Eye (tissue), 1 donor: ENCODE data around the gene MAPK14.

Source experiments
- DNase-seq: peaks from one replicate; pipeline ENCODE4 v3.0.0-alpha.2; 2015

Gene MAPK14

GRCh38 chr6:36141091-36141490, 113.5 kb downstream of the MAPK14 start:
- DNase-seq, result no peak

DNA sequence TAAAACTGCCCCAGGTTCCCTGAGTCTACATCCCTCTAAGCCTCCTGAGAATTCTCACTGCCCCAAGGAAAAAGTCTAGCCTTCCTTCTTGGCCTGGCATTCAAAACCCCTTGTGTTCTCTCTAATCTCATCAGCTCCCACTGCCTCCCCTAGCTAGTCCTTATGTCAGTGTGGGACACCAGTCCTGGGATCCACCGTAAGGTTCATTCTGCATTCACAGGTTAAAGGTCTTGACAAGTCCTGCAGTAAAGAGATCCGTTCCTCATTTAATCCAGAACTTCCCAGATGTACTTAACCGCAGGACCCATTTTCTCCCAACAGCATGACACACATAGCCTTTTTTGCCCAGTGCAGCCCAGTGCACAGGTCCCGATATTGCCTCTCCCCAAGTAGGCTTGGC, 114.4 kb downstream of the MAPK14 start:
- DNase-seq, result no peak

DNA sequence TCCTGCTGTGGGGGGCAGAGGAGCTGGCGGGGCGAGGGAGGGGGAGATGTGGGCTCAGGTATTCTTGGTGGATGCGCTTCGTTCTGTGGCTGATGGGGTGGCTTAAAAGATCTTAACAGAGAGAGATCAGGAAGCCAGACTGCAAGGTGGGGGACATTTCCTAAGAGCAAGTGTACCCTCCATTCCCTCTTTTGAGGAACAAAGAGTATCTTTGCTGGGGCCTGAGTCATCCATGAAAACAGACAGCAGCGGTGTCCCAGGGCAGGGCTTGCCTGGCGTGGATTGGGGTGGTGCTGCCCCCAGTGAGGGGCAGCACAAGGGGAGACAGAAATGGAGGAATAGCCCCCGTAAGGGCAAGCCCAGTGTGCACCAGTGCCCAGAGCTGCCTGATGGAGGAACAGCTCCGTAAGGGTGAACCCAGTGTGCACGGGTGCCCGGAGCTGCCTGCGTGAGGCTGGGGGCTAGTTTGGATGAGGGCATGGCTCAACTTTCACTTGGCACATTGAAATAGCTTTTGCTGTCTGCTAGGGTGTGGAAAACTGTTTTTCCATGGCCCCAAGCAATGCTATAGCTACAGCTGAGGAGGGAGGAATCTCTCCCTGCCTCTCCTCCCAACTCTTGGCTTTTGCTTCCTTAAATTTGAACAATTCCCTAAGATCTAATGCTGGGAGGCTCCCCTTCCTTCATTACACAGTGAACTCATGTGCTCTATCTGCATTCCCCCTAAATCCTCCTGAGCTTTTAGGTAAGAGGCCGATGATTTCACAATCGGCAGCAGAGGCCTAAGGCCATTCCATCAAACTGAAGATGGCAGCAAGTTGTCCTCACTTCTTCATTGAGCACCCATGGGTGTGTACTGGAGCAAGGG, 115.6 kb downstream of the MAPK14 start:
- no peak for DNase-seq

GRCh38 chr6:36145495-36145894, 117.9 kb downstream of the MAPK14 start:
- DNase-seq, result no peak

DNA sequence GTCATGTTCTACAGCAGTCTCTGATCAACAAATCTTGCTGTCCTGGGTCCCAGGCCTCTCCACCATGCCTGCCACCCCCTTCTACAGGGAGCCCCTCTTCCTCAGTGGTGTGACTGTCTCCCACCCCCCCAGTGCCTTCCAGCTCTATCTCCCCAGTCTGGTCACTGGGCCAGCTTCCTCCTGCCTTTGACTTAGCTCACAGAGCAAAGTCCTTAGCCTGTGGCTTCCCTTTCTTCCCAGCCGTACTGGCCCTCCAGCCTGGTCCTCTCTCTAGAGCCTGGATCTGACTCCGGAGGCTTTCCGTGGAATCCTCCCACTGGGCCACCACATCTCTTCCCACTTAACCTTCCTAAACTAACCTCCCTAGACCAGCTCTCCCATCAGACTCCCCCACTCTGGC, 119.7 kb downstream of the MAPK14 start:
- DNase-seq, result no peak

DNA sequence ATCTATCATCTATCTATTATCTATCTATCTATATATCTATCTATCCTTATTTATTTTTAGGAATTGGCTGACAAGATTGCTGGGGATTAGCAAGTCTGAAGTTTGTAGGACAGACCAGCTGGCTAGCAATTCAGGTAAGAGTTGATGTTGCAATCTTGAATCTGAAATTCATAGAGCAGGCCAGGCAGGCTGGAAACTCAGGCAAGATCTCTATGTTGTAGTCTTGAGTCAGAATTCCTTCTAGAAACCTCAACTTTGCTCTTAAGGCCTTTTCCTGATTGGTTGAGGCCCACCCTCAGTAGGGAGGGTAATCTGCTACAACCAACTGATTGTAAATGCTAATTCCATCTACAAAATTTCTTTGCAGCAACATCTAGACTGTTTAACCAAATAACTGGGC, 121.9 kb downstream of the MAPK14 start:
- DNase-seq, result no peak

DNA sequence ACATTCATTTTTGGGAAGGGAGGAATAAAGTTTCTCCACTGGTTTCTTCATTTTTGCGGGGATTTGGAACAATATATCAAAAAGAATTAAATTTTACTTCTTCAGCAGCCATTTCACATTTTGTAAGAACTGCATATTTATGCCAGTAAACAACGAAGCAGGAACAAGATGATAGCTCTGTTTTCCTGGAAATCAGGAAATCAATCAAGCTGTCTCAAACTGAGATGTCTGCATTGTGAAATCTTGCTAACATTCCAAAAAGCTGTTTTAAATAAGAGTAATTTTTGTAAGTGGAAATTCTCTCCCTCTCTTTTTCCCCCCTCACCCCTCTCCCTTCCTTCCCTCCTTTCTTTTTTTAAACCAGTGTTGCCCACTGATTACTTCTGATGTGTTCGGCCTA, 122.7 kb downstream of the MAPK14 start:
- DNase-seq, result no peak

GRCh38 chr6:36154286-36154685, 126.7 kb downstream of the MAPK14 start:
- DNase-seq, result no peak

GRCh38 chr6:36155662-36156061, 128.1 kb downstream of the MAPK14 start:
- no peak for DNase-seq

GRCh38 chr6:36160147-36160760, 132.6 kb downstream of the MAPK14 start:
- DNase-seq, result no peak
